Sigmoid colon (tissue), 7 donors: Measurements from ENCODE around the gene METTL8. TPM values are rescaled to one million over a fixed set of nuclear protein-coding genes. Genes with fewer than 3 reads are reported as not detected.
"Not testable (repeated sequence)": the region's sequence is repeated elsewhere in the genome, so short reads cannot be mapped to it uniquely, and the experiment has no call there.

Experiments used
- DNase-seq: peaks from one replicate; pipeline ENCODE4 v3.0.0-alpha.2; 2019
- H3K27ac ChIP-seq, 4 donors: fragments of 200-600 bp; sonication (generic); one replicate each; pipeline ENCODE4 v1.5.1; 2016 to 2019; ENCODE audit warnings: mild to moderate bottlenecking in 1 of 4
- H3K27me3 ChIP-seq, 3 donors: fragments of 200-600 bp; sonication (generic); one replicate each; pipeline ENCODE4 v1.5.1; 2019; ENCODE audit warnings: mild to moderate bottlenecking in 1 of 3
- H3K36me3 ChIP-seq, 4 donors: fragments of 200-600 bp; sonication (generic); one replicate each; pipeline ENCODE4 v1.5.1; 2016 to 2019
- H3K4me1 ChIP-seq, 4 donors: fragments of 200-600 bp; sonication (generic); one replicate each; pipeline ENCODE4 v1.5.1; 2017 to 2019
- H3K4me3 ChIP-seq, 4 donors: fragments of 200-600 bp; sonication (generic); one replicate each; pipeline ENCODE4 v1.5.1; 2017 to 2019; ENCODE audit warnings: mild to moderate bottlenecking in 2 of 4, moderate library complexity in 1 of 4
- H3K9me3 ChIP-seq, 4 donors: fragments of 200-600 bp in 3 of 4; sonication (generic) in 3 of 4; one replicate each; pipeline versions ENCODE4 v1.5.1 to v1.6.1; 2013 to 2019
- EP300 ChIP-seq, 4 donors: sonication (generic); formaldehyde crosslinking; IDR thresholded peaks; one replicate each; pipeline ENCODE4 v1.6.1; 2017; ENCODE audit warnings: antibody characterized with exemption in 4 of 4
- POLR2A ChIP-seq, 2 donors: fragments of 450-650 bp; IDR thresholded peaks; one replicate each; pipeline ENCODE4 v1.6.1; 2016; ENCODE audit warnings: antibody characterized with exemption in 2 of 2, mild to moderate bottlenecking in 2 of 2, moderate library complexity in 2 of 2
- POLR2AphosphoS5 ChIP-seq, 4 donors: sonication (generic); formaldehyde crosslinking; IDR thresholded peaks; one replicate each; pipeline ENCODE4 v1.6.1; 2017; ENCODE audit warnings: antibody characterized with exemption in 4 of 4
- WGBS, 2 donors: extraction: QIAGEN DNeasy Blood & Tissue Kit; methylation state at CpG; one replicate each; pipeline ENCODE4 v1.1.7; 2013; 5-methylcytosine and 5-hydroxymethylcytosine counted together
- intact Hi-C: fragments of 100-400 bp; cut with DNase I; formaldehyde crosslinking; loops from one replicate; pipeline ENCODE4 v1.15.1; 2023
- polyA plus RNA-seq, 3 donors: library from polyadenylated mRNA; stranded (reverse); fragments of 200-250 nt; gene quantifications; one replicate each; pipeline ENCODE4 v1.2.3, GENCODE V29; 2013
- total RNA-seq, 4 donors: library from RNA; depleted of rRNA; stranded (reverse); fragments of >200 nt; gene quantifications; one replicate each; pipeline ENCODE4 v1.1.0, GENCODE V29; 2016
- TF ChIP-seq, protein P1 (sequence below), 4 experiments: fragments of 450-650 bp in 3 of 4; fragments of 200-600 bp in 1 of 4; IDR thresholded peaks; one replicate each; pipeline ENCODE4 v1.5.1; 2016 to 2019; ENCODE audit warnings: antibody characterized with exemption in 4 of 4, mild to moderate bottlenecking in 3 of 4, moderate library complexity in 2 of 4
- donor health status: healthy with polysubstance abuse.
- donor health status: Bipolar disorder and iron deficiency.
- donor health status: healthy.

Gene METTL8
- total and polyA plus RNA-seq, 7 donors = 3.0 to 42.7 (median 30.1) TPM

DNA sequence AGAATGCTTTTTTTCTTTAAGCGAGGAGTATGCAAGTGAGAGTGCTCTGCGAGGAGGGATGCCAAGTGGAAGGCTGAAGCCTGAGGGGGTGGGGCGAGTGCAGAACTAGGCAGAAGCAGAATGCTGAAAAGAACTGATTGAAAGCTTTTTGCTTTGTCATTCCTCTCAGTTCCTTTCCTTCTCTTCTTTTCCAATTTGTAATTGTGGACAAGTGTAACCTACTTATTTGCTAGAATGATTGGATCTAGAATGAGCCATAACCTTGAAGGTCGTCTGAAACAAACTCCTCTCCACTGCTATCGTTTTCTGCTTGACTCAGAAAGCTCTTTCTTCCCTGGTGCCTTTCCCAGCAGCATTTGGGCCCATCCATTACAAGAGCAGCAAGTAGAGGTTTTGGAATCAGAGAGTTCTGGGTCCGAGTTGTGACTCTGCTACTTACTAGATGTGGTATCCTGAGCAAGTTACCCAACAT, 115.3 kb downstream of the METTL8 start:
- H3K27ac ChIP-seq = peak overlapping the region; percentile 8 to 74 (median 64)
- no peaks in the 10 kb centered on the region for H3K9me3 ChIP-seq
- peak; percentile 67 for DNase-seq
- no peak overlapping the region for H3K4me3 ChIP-seq
- no peaks in the 10 kb centered on the region for H3K27me3 ChIP-seq
- TF ChIP-seq POLR2A (IDR thresholded peaks at IDR 0.05) = no peak
- TF ChIP-seq EP300 (IDR thresholded peaks at IDR 0.05) = no peak
- WGBS, 2 donors = 61 to 68% methylated on average over 6 of the region's 6 CpGs
- peaks cover 0 to 54% (median 35%) of the 10 kb centered on the region in 4 donors for H3K4me1 ChIP-seq
- intact Hi-C loops = loop anchor here (10.0 kb wide), 1 partner anchor 104 kb away; no protein-coding TSS in a partner anchor
- H3K36me3 ChIP-seq = peaks cover 0 to 1% (median 0%) of the 10 kb centered on the region in 4 donors

DNA sequence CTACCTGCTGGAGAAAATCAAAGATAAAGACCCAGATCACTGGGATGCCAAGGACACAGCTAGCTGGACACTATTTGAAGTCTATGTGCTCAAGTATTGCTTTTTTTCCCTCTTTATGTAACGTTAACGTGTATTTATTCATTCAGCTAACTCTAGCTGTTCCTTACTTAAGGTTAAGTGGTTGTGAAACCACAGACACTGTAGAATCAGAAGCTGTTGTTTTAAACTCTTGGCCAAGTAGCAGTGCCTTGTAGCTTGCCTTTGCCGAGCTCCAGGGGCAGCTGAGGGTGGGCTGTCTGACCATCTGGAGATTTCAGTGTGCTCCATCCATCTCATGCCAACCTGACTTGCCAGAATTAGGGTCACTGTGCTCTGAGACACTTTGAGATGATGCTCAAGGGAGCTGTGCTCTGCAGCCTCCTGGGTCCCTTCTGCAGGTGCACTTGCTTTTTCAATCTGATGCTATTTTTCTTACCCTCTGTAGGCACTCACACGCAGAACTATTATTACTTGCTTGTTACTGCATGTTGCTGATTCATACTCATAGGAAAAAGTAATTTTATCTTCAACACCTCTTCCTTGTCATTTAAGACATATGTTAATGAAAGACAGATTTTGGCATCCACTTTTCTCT, 116.2 kb downstream of the METTL8 start:
- no peak for TF ChIP-seq POLR2AphosphoS5 (IDR thresholded peaks at IDR 0.05)
- TF ChIP-seq, protein P1, sequence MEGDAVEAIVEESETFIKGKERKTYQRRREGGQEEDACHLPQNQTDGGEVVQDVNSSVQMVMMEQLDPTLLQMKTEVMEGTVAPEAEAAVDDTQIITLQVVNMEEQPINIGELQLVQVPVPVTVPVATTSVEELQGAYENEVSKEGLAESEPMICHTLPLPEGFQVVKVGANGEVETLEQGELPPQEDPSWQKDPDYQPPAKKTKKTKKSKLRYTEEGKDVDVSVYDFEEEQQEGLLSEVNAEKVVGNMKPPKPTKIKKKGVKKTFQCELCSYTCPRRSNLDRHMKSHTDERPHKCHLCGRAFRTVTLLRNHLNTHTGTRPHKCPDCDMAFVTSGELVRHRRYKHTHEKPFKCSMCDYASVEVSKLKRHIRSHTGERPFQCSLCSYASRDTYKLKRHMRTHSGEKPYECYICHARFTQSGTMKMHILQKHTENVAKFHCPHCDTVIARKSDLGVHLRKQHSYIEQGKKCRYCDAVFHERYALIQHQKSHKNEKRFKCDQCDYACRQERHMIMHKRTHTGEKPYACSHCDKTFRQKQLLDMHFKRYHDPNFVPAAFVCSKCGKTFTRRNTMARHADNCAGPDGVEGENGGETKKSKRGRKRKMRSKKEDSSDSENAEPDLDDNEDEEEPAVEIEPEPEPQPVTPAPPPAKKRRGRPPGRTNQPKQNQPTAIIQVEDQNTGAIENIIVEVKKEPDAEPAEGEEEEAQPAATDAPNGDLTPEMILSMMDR (IDR thresholded peaks at IDR 0.05) = no peak
- TF ChIP-seq POLR2A (IDR thresholded peaks at IDR 0.05) = no peak
- Histone ChIP-seq H3K27ac (peak overlapping the region in 3 of 4 donors; percentile 4 to 74 (median 68)), H3K4me1 (peaks cover 0 to 54% (median 35%) of the 10 kb centered on the region in 4 donors), H3K4me3 (no peak overlapping the region), H3K27me3 (no peaks in the 10 kb centered on the region), H3K9me3 (no peaks in the 10 kb centered on the region), H3K36me3 (no peaks in the 10 kb centered on the region)
- intact Hi-C loops = loop anchor here (10.0 kb wide), 1 partner anchor 103 kb away; no protein-coding TSS in a partner anchor
- WGBS, 2 donors = 63 to 85% methylated on average over 4 of the region's 4 CpGs
- DNase-seq = no peak

DNA sequence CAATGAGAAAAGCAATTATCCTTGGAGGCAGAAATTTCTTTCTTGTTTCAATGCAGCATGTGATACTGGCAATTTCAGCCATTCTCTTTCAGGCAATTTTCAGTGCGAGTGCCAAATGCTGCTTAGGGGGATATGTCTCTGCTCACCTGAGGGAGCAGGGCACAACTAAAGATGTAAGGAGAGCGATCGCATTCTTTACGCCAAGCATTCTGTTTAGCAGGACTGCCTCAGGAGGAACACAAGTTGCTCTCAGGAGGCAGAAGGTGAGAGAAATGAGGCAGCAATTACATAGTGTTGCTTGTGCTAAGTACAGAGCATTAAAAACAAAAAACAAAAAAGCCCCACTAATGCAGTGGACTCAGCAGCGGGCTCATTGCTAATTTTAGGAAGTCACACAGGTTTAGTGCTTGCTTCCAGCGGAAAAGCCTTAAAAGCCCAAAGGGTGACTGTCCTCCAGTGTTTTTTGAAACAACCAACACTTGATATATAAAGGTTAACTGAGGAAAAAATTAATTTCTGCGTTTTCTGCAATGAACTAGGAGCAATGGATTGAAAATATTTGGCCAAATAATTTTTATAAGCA, 116.9 kb downstream of the METTL8 start:
- Histone ChIP-seq H3K4me3 (no peak overlapping the region), H3K9me3 (peaks cover 0 to 6% (median 3%) of the 10 kb centered on the region in 4 donors), H3K4me1 (peaks cover 0 to 54% (median 35%) of the 10 kb centered on the region in 4 donors), H3K27ac (peak overlapping the region in 2 of 4 donors; percentile 18 to 74), H3K36me3 (no peaks in the 10 kb centered on the region), H3K27me3 (no peaks in the 10 kb centered on the region)
- 90% methylated on average over 7 of the region's 7 CpGs for WGBS, 2 donors
- TF ChIP-seq POLR2AphosphoS5 (IDR thresholded peaks at IDR 0.05) = no peak
- TF ChIP-seq, protein P1 (IDR thresholded peaks at IDR 0.05) = no peak
- TF ChIP-seq POLR2A (IDR thresholded peaks at IDR 0.05) = no peak
- no peak for TF ChIP-seq EP300 (IDR thresholded peaks at IDR 0.05)
- no peak for DNase-seq
- intact Hi-C loops = loop anchor here (10.0 kb wide), 1 partner anchor 102 kb away; no protein-coding TSS in a partner anchor

DNA sequence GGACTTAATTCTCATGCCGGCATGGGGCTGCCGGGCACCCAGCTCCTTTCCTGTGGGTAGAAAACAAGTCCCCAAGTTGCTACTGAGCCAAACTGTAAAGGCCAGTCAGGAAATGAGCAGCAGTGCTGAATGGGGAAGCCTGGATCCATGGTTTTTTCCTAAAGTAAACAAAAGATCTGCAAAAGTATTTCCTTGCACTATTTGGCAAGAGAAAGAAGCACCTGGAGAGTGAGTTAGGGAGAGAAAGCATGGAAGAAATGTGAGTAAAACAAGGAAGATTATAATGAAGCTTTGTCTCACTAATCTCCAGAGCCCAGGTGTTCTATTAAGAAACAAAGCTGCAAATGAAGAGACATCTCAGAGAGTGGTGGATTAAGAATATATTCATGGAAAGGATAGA, 117.6 kb downstream of the METTL8 start:
- Histone ChIP-seq H3K4me3 (no peak overlapping the region), H3K36me3 (no peaks in the 10 kb centered on the region), H3K27me3 (no peaks in the 10 kb centered on the region), H3K27ac (peak overlapping the region in 3 of 4 donors; percentile 7 to 50 (median 33)), H3K9me3 (peaks cover 0 to 9% (median 3%) of the 10 kb centered on the region in 4 donors), H3K4me1 (peaks cover 0 to 54% (median 35%) of the 10 kb centered on the region in 4 donors)
- intact Hi-C loops = loop anchor here (10.0 kb wide), 1 partner anchor 101 kb away; no protein-coding TSS in a partner anchor
- TF ChIP-seq EP300 (IDR thresholded peaks at IDR 0.05) = no peak
- no peak for TF ChIP-seq POLR2A (IDR thresholded peaks at IDR 0.05)
- TF ChIP-seq, protein P1 (IDR thresholded peaks at IDR 0.05) = no peak
- TF ChIP-seq POLR2AphosphoS5 (IDR thresholded peaks at IDR 0.05) = no peak
- DNase-seq = no peak
- 31 to 42% methylated on average over 2 of the region's 2 CpGs for WGBS, 2 donors

DNA sequence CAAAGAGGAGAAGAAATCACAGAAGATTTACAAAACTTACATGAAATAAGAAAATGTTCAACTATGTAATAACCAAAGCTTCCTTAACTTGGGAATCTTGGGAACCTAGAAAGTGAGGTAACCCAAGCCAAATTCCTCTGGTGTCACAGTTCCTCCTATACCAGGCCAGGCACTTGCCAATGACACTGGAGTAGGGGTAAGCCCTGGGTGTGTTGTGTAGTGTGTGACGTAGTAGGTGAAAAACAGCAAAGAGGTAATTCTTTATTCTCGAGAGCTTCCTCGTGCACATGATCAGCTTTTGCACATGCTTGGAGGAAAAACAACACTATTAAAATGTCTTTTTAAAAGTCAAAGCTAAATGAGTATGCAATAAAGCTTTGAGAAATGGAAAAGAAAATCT, 118.0 kb downstream of the METTL8 start:
- intact Hi-C loops = loop anchor here (10.0 kb wide), 1 partner anchor 101 kb away; no protein-coding TSS in a partner anchor
- H3K9me3 ChIP-seq = peaks cover 0 to 9% (median 3%) of the 10 kb centered on the region in 4 donors
- peak overlapping the region in 3 of 4 donors; percentile 7 to 50 (median 33) for H3K27ac ChIP-seq
- no peaks in the 10 kb centered on the region for H3K36me3 ChIP-seq
- no peak overlapping the region for H3K4me3 ChIP-seq
- DNase-seq = no peak
- WGBS, 2 donors = 57 to 72% methylated on average over 3 of the region's 3 CpGs
- no peak for TF ChIP-seq POLR2AphosphoS5 (IDR thresholded peaks at IDR 0.05)
- no peak for TF ChIP-seq POLR2A (IDR thresholded peaks at IDR 0.05)
- TF ChIP-seq EP300 (IDR thresholded peaks at IDR 0.05) = no peak
- TF ChIP-seq, protein P1 (IDR thresholded peaks at IDR 0.05) = no peak
- peaks cover 0 to 54% (median 35%) of the 10 kb centered on the region in 4 donors for H3K4me1 ChIP-seq
- H3K27me3 ChIP-seq = no peaks in the 10 kb centered on the region

DNA sequence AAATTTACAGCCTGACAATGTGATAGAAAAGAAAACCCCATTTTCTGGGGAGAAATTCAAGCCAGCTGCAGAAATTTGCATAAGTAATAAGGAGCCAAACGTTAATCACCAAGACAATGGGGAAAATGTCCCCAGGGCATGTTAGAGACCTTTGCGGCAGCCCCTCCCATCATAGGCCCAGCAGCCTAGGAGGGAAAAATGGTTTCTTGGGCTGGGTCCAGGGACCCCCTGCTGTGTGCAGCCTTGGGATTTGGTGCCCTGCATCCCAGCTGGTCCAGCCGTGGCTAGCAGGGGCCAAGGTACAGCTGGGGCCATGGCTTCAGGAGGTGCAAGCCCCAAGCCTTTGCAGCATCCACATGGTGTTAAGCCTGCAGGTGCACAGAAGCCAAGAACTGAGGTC, 121.6 kb downstream of the METTL8 start:
- intact Hi-C loops = loop anchor here (10.0 kb wide), 1 partner anchor 97 kb away; no protein-coding TSS in a partner anchor
- H3K4me1 ChIP-seq = peaks cover 0 to 19% (median 11%) of the 10 kb centered on the region in 4 donors
- H3K4me3 ChIP-seq, H3K36me3 ChIP-seq, H3K27me3 ChIP-seq, H3K27ac ChIP-seq, DNase-seq, H3K9me3 ChIP-seq: not testable (repeated sequence)
- 92 to 95% methylated on average over 3 of the region's 3 CpGs for WGBS, 2 donors

DNA sequence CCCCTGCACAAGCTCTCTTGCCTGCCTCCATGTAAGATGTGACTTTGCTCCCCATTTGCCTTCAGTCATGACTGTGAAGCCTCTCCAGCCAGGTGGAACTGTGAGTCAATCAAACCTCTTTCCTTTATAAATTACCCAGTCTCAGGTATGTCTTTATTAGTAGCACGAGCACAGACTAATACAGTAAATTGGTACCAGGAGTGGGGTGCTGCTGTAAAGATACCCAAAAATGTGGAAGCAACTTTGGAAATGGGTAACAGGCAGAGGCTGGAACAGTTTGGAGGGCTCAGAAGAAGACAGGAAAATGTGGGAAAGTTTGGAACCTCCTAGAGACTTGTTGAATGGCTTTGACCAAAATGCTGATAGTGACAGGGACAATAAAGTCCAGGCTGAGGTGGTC, 122.2 kb downstream of the METTL8 start:
- 99% methylated on average over 1 of the region's 1 CpG for WGBS, 2 donors
- DNase-seq = not testable (repeated sequence)
- intact Hi-C loops = loop anchor here (10.0 kb wide), 1 partner anchor 97 kb away; no protein-coding TSS in a partner anchor

More for the DNA sequence above, 122.2 kb downstream of the METTL8 start:
- H3K36me3 ChIP-seq, H3K9me3 ChIP-seq, H3K27me3 ChIP-seq, H3K27ac ChIP-seq, H3K4me3 ChIP-seq: not testable (repeated sequence)
- peaks cover 0 to 13% (median 9%) of the 10 kb centered on the region in 4 donors for H3K4me1 ChIP-seq
